Activated CD4-positive, CD25-positive, alpha-beta regulatory T cell treated with anti-CD3 and anti-CD28 coated beads, Interleukin-2, amount 50 U/mL, for 24 hours (primary cell): ENCODE data around the gene AUTS2.

Experiments used
- ATAC-seq, 2 donors: fragments of 150-1000 bp; cut with Tn5 transposase; one replicate each; pipeline ENCODE4 v1.10.0; 2021; ENCODE audit warnings: mild to moderate bottlenecking in 1 of 2, moderate library complexity in 1 of 2

Gene AUTS2

DNA sequence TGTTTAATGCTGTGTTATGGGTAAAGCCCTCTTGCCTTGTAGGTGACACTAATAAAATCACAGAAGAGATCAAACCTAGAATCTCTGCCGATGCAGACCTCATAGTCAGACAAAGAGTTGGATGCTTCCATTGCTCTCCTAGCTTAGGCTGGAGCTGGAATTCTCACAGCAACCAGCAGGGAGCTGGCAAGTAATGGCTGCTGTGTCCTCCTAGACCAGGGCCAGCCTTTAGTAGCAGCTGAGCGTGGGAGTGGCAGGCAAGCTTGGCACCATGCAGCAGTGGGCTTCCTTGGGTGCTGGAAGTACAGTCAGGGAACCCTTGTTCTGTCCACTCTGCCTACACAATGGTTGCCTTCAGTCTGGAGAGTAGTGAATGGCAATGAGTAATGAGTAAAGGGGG lies 935.3 kb downstream of the AUTS2 start:
- no peak for ATAC-seq

DNA sequence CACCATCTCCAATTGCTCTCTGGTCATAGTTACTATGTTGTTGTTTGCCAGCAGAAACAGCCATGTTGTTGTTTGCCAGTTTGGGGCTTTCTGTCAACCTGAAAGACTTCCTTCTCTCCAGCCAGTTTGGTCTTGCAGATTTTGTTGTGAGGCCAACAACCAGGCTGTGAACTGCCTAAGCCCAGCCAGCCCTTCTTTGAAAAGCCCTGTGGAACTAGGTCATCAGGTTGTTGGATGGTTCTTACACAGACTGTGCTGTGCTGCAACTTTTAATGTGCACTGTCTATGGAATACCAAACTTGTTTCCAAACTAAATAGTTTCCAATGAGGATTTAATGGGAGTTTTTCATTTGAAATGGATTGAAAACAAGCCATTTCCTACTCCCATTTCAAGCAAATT lies 940.9 kb downstream of the AUTS2 start:
- no peak for ATAC-seq

DNA sequence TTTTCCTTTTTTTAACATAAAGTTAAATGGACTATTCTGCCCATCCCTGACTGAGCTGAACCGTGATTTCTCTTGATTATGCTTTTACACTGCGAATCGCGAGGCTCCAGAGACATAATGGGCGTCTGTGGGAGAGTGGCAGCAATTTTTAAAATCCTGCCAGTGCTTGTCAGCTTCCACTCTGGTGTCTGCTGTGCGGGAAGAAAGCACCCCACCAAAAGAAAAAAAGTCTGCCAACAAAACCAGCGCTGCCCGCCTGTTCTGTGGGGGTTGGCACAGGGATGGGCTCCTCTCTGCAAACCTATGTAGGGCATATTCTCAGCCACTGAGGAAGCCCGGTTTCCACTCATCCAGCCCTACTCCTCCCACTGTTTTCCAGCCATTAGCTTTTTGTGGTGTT lies 941.3 kb downstream of the AUTS2 start:
- ATAC-seq = no peak

DNA sequence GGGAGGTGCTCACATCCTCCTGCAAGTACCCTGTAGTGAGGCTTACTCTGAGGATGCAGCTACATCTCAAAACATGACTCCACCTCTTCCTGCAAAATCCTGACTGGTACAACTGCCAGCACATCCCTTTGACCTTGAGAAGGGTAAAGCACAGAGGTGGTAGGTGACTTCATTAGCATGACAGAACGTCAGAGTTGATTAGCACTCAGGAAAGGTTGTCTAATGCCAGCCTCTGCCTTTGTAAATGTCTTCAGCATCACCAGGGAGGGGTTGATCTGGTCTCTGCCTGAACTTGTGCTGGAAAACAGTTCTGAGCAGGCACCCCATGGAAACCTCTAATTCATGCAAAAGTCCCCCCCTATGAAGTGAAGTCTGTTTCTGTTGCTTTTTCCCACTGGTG lies 942.4 kb downstream of the AUTS2 start:
- no peak for ATAC-seq

DNA sequence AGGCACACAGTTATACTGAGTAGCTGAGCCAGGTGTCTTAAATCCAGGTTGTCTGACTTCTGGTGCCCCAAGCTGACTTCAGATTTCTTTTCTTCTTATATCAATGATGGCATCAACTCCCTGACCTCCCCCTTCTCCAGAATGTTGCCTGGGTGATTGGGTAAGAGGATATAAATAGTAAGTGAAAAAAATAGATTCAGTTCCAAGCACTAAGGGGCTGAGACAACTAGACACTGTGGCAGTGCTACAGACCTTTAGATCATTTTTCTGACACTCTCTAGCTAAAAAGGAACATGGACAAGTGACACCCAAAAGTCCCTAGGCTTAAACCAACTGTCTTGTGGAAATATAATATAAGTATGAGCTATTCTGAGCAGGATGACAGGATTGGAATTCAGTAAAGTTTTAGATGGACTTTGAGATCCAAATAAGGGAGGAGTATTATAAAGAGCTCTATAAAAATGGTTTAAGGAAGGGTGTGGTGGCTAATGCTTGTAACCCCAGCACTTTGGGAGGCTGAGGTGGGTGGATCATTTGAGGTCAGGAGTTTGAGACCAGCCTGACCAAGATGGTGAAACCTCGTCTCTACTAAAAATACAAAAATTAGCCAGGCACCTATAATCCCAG lies 944.6 kb downstream of the AUTS2 start:
- no peak for ATAC-seq

DNA sequence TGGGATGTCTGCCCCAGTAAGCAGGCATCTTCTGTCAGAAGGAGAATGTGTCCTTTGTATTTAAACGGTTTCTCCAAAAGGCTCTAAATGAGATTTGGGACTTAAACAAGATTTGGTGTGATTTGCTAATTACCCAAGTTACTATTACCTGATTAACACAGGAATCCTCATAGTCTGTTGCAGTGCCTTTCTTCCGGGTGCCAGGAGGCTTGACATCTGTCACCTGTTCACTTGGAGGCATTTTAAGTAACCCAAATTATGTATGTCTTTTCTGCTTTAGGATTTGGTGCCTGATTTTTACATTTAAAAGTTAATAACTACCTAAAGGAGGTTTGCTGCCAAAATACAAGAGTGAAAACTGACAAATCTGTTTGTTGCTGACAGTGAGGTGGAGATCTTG lies 945.7 kb downstream of the AUTS2 start:
- ATAC-seq = no peak

DNA sequence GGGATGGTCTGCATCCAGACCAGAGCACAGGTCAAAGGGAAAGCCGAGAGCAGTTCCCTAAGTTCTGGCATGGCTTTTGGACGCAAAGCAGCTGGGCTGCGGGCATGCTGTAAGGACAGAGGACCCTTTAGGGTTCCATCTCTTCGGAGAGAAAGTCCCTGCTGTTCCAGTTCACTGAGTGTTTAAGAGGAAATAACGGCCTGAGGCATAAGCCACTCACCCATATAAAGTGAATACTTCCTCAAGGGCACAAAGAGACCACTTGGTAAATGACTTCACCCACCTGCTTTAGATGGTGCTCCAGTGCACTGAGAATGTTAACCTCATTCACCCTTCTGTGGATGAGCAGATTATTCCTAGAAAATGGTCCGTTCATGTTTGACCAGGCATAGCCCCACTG lies 946.9 kb downstream of the AUTS2 start:
- ATAC-seq = no peak

DNA sequence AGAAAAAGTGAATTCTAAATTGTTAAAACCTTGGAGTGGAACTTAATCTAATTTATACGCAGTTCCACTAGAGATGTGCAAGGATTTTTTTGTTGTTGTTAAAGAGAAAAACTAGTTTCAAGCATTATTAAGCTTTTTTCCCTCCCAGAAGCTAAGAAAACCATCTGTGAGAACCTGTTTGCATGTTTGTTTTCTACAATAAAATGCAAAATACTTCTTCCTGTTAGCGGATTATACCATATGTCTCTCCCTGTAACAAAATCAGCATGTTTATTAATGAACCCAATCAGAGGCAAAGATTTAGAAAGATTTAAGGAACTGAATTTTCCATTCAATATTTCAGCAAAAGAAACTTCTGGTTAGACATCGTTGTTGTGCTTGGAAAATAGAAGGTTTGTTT lies 953.9 kb downstream of the AUTS2 start:
- no peak for ATAC-seq

DNA sequence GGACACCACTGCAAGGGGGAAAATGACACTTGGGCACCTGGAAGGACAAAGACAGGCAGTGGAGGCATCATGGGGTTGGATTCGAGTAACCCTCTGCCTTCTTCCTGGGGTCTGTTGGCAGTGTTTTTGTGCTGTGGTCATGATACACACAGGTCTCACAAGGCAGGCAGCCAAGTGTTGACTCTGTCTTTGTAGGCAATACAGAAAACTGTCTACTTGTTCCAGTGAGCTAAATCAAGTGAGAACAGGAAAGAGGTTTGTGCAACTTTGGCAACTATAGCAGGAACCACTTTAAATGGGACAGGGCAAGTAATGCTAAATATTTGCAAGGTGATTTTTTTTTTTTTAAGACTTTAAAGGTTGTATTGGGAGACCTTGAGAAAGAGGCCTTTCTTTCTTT lies 955.1 kb downstream of the AUTS2 start:
- ATAC-seq = no peak

DNA sequence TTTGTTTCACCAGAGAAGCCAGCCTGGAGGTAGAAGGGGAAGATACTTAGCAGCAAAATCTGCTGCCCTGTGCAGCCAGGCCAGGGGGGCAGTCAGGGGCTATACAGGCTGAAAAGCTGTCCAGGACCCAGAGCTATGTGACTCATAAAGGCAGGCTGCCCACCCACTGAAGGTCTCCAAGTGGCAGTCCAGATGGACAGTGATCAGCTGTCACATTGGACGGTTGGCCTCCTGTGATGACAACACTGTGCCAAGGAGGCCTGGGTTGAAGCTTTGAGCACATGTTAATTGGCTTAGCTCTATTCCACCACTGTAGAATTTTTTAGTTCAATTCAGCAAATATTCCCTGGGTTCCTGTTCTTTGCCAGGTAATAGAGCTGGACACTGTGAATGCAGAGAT lies 956.4 kb downstream of the AUTS2 start:
- ATAC-seq = no peak

DNA sequence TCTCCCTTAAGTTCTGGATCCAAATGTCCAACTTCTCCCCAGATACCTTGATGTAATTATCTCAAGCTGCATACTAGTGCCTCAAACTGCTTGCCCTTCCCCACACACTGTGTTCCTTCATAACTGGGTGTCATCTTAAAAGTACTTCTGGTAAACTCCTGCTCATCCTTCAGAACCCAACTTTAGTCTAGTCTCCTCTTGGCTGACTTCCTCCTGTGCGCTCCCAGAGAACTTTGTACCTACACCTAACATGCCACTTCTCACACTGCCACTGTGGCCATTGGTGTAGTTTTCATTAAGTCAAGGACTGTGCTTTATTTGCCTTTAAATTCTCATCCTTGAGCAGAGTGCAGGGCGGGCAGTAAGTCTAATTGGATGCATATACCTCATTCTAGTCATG lies 958.5 kb downstream of the AUTS2 start:
- no peak for ATAC-seq

DNA sequence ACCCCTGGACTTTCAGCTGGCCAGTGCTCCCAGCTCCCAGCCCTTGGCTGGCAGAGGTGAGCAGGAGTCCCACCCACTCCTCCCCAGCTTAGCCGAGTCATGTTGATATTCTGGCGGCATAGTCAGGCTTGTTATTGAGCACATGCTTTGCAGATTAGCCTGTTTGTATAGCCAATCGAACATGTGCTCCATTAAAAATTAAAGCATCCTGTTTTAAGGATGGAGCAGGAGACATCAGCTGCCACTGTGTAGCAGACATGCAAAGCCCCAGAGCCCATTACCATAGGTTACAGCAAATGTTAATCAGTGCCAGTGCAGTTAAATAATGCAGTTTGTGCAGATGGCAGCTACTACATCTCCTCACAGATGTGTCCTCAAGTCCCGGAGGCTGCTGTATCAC lies 959.1 kb downstream of the AUTS2 start:
- ATAC-seq = no peak

DNA sequence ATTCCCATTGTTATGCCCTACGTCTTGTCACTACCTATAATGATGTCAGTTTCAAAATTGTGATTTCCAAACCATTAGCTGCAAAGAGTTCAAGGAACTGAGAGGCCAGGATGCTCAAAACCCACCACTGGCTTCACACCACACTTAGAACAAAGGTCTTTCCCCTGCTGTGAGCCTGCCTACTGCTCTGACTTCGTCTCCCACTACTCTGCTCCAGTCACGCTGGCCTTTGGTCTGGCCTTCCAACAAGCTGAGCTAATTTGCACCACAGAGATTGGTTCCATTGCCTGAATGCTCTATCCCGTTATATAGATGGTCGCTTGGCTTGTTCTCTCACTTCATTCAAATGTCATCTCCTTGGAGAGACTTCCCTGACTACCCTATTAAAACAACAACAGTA lies 961.5 kb downstream of the AUTS2 start:
- ATAC-seq = no peak

DNA sequence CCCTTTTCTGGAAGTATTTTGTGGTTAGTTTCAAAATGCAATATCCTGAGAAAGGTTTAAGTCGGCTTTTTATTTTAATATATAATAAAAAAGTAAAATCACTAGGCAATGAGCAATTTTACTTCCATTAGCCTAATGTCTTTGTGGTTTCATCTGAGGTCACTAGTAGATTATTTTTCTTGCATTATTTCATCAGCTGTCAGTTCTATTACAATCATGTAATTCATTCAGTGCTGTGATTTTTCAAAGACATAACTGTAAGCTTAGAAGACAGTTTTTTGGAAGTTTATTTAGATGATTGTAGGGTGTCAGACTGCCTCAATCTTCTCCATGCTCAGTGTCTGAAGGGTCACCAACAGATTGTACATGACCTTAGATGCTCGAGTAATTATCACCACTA lies 965.7 kb downstream of the AUTS2 start:
- no peak for ATAC-seq

DNA sequence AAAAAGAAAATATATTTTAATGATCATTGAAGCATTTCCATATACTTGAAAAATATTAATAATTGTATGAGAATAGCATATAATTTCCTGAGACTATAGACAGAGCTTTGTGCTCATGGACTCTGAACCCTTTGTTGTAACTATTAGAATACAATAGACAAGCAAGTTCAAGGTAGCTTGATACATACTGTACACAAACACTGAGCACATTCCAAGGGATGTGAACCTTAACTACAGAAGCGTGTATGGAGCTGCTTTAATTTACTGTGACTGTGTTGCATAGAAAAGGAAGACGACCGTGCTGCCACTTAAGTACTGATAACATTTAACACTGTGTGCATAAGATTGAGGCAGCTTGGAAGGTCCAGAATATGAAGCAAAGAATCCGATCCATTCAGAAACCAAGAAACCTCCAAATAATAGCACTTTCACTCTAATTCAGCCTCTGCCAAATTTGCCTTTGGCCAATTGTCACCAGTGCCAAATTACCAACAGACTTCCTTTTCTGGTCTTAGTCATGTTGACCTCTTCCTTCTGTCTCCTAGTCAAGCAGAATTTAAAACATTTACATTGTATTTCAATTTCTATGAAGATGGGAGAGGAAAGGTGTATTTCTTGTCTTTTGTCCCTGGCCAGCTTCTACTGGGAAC lies 967.6 kb downstream of the AUTS2 start:
- ATAC-seq = no peak

DNA sequence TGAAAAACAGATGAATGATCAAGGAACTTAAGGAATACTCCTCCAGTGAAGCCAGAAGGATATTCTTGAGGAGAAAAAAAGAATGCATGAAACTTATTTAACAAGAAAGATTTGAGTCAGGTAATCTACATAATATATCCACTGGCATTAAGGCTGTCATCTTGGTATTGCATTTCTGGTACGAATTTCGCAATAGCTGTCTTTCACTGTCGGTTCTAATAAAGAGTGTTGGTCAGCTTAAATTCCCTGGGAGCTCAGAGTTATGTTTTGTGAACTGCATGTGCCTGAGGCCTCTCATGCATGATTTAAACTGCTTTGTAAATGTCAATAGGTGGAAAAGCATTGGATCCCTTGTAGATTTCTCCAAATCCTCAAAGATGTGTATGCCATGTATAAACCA lies 968.4 kb downstream of the AUTS2 start:
- ATAC-seq = no peak

DNA sequence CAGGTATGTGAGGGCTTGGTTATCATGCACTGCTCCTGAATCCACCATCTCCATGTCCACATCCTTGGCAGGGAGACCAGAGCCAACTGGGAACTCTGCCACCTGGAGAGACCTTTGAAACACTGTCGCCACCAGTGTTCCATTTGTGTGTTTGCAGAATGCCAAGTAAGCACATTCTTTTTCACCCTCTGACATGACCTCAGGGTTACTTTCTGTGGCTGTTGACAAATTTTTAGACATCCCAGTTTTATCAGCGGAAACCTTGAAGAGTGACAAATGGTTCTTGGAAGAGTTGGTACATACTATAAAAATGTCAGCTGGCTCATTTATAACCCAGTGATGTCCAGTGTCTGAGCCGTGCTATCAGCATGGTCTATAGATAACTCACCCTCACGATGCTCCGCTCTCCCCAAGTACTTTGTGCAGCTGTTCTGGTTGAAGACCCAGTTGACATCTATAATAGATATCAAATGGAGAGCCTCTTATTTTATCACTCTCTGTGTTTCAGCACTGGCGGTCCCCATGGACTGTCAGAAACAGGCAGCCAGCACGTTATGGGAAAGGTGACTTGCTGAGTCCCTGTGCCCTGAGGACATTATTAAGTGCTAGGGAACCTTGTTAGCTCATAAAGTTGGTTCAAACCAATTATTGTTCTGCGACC lies 970.5 kb downstream of the AUTS2 start:
- no peak for ATAC-seq

DNA sequence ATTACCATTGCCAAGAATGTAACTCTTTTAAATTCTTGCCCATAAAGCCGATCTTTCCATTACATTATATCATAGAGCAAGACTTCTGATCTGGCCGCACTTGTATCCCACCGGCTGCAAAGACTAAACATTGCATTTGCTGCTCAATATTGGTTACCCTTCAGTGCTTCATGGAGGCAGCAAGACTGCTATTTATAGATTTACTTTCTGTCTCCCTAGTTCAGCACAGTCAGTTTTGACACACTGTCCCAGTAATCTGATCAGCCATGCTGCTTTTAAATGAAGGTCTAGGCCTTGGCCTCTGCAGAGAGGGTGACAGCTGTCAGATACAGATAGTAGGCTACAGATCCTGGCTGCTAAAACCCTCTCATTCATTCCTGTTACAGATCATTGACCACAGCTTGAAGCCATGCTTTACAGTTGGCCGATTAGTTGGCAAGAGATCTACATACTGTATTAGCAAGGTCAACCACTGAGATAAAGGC lies 971.1 kb downstream of the AUTS2 start:
- ATAC-seq = no peak

DNA sequence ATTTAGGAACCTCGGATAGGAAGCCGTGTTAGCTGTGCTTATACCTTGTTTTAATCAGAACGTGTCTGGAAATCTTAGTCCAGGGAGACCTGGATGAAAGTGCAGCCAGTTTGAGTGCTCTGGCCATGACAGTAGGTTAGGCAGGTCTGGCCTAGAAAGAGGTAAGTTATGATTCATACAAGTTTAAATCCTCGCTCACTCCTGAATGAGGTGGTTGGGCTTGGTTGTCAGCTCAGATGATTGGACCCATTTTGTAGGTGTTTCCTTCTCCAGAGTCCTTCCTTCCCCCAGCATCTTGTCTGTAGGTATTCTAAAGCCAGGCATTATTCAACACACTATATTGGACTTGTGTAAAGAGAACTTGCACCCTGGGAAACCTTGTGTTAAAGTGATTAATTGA lies 971.8 kb downstream of the AUTS2 start:
- no peak for ATAC-seq

DNA sequence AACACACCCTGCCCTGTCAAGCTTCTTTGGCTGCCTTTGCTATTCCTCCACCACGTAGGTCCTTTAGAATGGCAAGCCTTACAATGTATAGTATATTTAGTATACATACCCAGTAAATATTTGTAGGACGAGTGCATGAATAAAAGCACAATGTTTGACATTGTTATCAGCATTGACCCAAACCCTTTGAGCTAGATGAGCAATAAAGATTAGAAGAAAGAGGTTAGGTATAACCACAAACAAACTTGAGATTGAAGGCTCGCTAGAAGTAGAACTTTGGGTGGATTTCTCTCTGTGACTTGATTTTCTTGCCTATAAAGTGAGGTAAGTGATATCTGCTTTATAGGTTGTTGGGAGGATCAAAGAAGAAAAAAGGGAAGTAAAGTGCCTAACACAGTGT lies 972.7 kb downstream of the AUTS2 start:
- ATAC-seq = no peak

DNA sequence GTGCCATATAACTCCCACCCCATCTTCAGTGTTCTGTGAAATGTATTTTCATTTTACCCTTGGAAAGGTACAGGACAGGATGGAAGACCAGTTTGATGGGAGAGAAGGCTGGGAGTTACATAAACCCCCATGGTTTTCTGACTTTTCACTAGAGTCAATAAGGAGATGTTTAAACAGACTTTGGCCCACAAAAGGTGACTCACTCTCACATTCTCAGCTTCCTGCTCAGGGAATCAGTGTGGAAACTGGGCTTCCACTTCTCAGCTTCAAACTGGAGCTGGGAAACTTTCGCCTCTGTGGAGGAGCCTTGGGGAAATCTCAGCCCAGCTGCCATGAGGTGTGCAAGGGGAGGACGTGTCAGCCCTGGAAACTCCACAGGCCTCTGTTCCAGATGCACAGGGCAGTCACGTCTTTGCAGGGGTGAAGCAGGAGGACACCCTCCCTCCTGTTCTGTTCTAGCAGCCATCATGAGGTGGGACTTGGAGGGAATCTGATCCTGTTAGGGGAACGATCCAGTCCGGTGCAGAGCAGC lies 973.2 kb downstream of the AUTS2 start:
- no peak for ATAC-seq

DNA sequence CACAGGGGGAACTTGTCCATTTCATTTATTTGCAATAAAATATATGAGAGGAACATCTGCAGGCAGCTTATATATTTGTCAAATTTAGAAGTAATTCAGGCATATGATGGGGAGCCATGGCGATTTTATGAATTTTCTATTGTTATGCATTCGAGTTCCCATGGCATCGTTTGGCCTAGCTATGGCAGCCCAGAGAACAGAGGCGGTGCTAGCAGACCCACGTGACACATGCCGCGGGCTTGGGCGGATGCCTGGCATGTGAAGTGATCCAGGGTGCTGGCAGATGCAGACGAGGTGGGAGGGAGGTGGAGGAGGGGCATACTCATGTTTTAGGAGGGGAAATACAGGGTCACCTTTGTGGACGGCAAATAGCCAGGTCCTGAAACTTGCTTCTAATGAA lies 973.7 kb downstream of the AUTS2 start:
- no peak for ATAC-seq

DNA sequence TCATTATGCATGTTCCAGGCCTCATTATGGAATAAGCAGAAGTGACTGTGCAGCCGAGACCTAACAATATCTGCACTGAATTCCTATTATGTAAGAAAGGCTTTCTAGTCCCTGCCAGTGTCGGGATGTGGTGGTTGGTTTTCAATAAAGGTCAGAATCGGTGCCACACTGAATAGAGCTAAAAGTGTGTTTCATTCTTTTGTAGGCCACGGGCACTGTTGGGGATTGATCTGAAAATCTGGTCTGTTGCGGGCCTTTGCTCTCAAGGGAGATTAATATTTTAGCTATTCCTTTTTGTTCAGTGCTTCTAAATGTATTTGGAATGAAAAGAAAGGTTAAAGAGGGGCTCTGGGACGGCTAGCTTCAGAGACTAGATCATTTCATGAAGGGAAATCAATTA lies 974.3 kb downstream of the AUTS2 start:
- ATAC-seq = no peak

DNA sequence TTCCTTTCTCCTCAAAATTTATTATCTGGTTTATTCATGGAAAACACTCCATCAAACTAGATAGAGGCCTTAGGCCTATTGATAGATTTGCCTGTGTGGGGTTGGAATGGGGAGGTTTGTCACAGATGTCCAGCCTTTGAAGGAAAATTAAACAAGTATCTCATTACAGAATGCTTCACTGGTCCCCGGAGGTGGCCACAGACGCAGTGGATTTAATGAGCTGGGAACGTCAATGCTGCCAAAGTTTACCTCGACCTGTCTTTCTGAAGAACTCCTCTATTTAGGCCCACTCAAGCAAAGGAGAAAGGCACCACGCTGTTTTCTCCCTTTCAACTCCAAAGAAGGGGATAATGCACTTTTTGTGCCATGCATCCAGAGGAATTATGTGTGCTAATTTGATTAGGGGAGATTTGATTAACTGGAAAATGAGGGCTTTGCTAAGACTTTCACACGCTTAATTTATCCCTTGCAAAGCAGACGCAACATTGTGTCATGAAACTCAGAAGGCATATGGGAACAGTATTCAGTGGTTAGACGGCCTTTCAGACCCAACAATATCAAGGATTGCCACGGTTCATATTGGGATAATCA lies 974.9 kb downstream of the AUTS2 start:
- ATAC-seq = no peak
